GM12878 (cell line): Measurements from ENCODE around the gene NFIX. TPM values are rescaled to one million over a fixed set of nuclear protein-coding genes. Genes with fewer than 3 reads are reported as not detected.

ENCODE experiments used
- BCL3 ChIP-seq: IDR thresholded peaks from 2 replicates; pipeline ENCODE4 v1.6.1; 2011; ENCODE audit warnings: borderline replicate concordance, low read depth, mild to moderate bottlenecking, moderate library complexity, low read length; ENCODE audit not compliant: insufficient read depth, poor library complexity, severe bottlenecking
- EZH2 ChIP-seq: IDR thresholded peaks from 2 replicates; pipeline ENCODE4 v1.6.1; 2012; ENCODE audit warnings: low read depth, mild to moderate bottlenecking, control low read depth, inconsistent platforms, low read length, borderline replicate concordance; ENCODE audit not compliant: control insufficient read depth
- LARP7 ChIP-seq: fragments of 450-650 bp; IDR thresholded peaks from 2 replicates; pipeline ENCODE4 v1.6.1; 2017; ENCODE audit warnings: mild to moderate bottlenecking
- NFYA ChIP-seq: IDR thresholded peaks from 2 replicates; pipeline ENCODE4 v1.6.1; 2011; ENCODE audit warnings: low read depth, mild to moderate bottlenecking, low read length, improper control_type of control experiment, borderline replicate concordance
- ZBTB11 ChIP-seq: fragments of 450-650 bp; formaldehyde crosslinking; IDR thresholded peaks from 2 replicates; pipeline ENCODE4 v1.5.0; 2022; ENCODE audit warnings: mild to moderate bottlenecking, missing genetic modification characterization
- polyA plus RNA-seq, 11 experiments: library from polyadenylated mRNA; depleted of rRNA in 4 of 11; unstranded in 6 of 11; stranded (reverse) in 5 of 11; fragments of >200 nt; fragmentation: Nextera tagmentation in 4 of 11; fragmentation: Illumina TruSeq in 1 of 11; extraction: Ambion mirVana in 4 of 11; extraction: Trizol in 1 of 11; gene quantifications; 1 replicate in 1 of 11; 2 replicates in 10 of 11; pipeline versions ENCODE4 v1.2.1 to v1.2.3, GENCODE V29; 2011 to 2016; ENCODE audit warnings: inconsistent platforms in 2 of 11, missing spikeins in 2 of 11, low read depth in 1 of 11
- total RNA-seq, 4 experiments: library from RNA; depleted of rRNA in 3 of 4; stranded (reverse); fragments of >200 nt in 3 of 4; fragmentation: Illumina TruSeq in 1 of 4; extraction: Trizol in 1 of 4; gene quantifications; 2 replicates each; pipeline versions ENCODE4 v1.2.1 to v1.2.3, GENCODE V29; 2013 to 2021

NFIX gene
- total and polyA plus RNA-seq, 10 of the 15 experiments (the other 5 are each of a cell fraction or from before 2014, with no cell fraction given) = 0.02 to 2.2 (median 0.28) TPM

GRCh38 chr19:12969292-12969988 lies 25.8 kb upstream of the NFIX start, which contains the start of gene DAND5 (continued):
- TF ChIP-seq ZBTB11 (CRISPR knock-in tag) (no peak), LARP7 (no peak), NFYA (no peak), BCL3 (no peak), EZH2 (no peak)
